ENCODE data around the gene GSDME.
A peak's percentile ranks its signal among the peaks of the same experiment; 100 is the strongest.

The GSDME gene

DNA sequence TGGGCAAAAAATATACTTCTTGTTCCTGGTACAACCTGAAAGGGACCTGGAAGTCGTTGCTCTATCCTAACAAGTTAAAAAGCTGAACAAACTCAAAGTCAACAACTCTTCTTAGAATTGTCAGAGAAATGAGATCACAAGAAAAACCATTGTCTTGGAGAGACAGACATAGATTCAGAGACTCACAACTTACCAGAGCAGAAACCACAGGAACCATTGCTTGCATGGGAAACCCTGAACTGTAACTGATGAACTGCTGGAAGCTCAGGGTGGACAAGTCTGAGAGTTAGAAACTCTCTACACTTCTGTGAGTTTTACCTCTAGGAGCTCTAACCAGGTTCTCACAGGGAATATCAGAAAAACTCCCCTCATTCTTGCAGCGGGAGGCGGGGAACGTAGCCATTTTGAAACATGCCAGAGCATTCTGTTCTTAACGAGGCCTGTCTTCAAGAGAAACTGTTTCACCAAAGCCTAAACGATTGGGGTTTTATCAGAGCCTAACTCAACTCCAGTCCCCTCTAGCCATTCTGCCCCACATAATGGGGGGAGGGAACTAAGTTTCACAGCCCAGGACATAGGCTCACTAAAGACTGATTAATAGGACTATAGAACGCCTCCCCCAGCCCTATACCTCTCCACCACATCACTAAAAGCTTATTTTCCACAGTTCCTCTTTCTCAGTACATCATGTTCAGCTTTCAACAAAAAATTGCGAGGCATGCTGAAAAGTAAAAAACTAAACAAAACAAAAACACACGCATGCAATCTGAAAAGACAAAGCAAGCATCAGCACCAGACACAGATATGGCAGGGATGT lies 12.0 kb upstream of the GSDME start:
- no peak for DNase-seq

DNA sequence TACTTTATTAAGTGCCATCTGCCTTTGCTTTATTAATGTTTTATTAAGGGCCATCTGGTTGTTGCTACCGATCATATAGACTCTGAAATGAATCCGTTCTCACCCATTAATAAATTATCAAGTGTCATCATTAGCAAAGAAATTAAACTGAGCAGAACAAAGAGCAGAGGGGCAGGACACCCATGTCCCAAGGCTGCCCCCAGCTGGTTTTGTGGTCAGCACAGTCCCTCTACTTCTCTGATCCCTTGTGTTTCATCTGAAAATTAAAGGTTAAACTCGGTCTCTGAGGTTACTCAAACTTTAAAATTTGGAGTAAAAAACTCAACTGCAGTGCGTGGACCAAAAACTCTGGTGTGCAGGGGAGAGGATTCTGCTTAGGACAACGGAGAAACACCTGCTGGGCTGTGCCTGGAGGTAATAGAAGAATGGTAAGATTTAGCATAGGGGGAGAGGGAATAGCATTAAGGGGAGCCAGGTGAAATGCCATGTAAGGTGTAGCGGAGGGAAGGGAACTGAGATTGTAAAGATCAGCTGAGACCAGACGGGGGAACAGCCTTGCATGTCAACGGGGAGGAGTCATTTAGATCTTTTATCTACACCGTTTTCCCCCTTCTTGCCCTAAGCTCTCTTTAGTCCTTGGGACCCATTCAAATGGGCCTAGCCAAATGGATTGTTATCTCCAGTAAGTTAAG lies 10.8 kb upstream of the GSDME start:
- DNase-seq = no peak

DNA sequence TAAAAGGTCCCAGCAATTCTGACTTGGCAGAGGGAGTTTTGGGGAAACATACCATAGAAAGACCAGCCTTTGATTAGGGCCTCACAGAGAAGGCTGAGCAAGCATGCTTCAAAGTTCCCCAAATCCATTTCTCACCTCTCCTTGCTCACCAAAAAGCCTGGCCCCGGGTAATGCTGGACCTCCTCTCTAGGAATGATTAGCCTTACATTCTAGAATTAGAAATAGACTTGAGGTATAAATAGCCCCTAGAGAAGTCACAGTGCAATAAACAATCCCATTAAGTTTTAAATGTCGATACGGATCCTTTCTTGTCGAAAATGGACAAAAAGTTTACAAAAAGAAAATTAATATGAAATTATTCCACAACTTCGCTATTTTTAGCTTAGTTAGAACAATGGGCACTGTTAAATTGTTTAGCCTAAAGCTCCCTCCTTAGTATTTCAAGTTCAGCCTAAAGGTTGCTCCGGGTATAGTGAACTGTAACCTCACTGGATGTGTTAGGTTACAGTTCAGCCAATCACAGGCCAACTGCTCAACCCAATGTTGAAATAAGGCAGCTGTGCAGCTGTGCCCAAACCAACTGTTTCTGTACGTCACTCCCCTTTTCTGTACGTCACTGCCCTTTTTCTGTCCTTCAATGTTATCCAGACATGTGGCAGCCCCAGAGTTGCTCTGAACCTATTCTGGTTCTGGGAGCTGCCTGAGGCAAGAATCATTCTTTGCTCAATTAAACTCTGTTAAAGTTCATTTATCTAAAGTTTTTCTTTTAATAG lies 7.9 kb upstream of the GSDME start:
- DNase-seq = no peak

DNA sequence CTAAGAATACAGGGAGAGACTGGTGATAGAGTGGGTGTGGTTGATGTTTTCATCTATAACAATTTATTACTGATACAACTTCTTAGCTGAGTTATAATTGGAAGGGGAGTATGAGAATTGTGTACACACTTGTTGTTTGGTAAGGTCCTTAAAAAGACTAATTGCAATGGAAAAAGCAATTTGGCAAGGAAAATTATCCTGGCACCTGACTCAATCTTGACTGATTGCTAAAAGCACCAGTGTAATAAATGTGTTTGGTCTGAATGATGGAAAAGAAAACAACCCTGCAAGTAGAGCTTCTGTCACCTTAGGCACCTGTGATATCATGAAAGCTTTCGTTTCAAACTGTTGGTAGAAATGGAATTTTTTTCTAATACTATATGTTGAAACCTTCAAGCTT lies 6.7 kb upstream of the GSDME start:
- DNase-seq = no peak

DNA sequence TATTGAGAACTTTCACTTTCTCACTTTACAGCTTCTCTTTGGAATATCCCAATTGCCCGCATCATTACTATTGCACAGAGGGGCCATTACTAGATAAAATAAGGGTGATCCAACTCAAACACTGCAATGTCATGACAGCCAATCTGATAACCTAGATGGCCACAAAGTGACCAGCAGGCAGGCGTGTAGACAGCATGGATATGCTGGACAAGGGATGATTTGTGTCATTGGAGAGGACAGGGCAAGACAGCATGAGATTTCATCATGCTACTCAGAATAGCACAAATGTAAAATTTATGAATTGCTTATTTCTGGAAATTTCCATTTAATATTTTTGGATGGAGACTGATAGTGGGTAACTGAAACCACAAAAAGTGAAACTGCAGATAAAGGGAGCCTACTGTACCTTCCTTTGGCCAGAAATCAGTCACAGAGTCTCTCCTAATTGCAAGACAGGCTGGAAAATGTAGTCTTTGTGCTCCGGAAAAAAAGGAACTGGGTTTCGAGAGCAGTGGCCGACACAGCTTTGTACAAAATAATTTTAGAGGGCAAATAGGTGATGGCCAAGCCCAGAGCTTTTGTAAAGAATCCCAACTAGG lies 6.1 kb upstream of the GSDME start:
- DNase-seq = no peak

DNA sequence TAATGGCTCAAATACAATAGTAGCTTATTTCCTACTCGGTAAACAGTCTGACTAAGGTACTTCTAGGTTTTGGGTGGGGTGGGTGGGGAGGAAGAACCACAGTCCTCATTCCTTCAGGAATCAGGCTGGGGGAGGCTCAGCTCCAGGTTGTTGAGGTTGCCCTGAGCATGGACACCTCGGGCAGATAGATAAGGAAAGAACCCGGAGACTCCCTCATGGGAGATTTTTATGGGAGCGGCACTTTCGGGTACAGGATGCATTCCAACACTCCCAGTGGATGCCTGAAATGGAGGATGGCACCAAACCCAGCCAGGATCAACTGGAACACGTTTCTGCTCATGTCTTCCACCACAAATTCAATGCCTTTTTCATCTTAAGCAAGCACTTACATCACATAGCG lies 5.5 kb upstream of the GSDME start:
- DNase-seq = no peak

DNA sequence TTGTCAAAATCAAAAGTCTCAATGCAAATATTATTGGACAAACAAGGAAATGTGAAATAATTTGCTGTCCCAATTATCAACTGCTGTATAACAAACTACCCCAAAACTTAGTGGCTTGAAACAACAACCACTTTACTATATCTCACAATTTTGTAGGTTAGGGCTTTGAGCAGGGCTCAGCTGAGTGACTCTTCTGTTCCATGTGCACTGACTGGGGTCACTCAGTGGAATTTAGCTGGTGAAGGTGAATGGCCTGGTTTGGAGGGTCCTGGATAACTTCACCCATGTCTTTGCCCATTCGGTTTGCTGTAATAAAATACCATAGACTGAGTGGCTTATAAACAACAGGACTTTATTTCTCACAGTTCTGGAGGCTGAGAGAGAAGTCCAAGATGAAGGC lies 3.7 kb upstream of the GSDME start:
- DNase-seq = no peak

DNA sequence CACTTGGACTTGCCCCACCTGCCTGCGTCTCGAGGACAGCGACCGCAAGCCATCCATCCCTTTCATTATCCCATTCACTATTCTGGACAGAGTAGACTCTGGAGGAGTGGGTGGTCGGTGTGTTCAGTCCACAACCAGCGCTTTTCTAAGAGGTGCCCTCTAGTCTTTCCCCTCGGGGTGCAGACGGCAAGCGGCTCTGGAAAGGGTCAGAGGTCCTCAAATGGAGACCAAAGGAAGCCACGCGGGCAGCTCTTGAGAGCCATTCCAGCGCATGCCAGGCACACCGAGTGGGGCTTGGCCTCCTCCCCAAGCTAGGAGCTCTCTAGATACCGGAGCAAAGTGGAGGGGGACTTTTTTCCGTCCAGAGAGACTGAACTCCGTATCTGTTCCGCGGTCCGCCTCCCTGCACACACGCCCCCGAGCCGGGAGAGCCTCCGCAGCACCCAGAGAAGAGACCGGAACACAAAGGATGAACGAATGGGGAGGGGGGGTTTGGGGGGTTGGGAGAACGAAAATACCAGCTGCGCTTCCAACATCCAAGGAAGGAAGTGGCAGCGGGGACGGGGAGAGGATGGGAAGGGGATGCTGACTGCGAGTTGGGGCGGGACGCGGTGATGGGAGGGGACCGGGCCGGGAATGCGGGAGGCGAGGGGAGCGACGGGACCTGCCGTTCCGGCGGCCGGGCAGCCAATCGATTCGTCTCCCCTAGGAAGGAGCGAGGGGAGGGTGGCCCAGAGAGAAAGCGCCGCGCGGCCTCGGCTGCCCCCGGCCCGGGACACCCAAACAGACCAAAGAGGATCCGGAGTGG lies 515 bp downstream of the GSDME start:
- DNase-seq = no peak

DNA sequence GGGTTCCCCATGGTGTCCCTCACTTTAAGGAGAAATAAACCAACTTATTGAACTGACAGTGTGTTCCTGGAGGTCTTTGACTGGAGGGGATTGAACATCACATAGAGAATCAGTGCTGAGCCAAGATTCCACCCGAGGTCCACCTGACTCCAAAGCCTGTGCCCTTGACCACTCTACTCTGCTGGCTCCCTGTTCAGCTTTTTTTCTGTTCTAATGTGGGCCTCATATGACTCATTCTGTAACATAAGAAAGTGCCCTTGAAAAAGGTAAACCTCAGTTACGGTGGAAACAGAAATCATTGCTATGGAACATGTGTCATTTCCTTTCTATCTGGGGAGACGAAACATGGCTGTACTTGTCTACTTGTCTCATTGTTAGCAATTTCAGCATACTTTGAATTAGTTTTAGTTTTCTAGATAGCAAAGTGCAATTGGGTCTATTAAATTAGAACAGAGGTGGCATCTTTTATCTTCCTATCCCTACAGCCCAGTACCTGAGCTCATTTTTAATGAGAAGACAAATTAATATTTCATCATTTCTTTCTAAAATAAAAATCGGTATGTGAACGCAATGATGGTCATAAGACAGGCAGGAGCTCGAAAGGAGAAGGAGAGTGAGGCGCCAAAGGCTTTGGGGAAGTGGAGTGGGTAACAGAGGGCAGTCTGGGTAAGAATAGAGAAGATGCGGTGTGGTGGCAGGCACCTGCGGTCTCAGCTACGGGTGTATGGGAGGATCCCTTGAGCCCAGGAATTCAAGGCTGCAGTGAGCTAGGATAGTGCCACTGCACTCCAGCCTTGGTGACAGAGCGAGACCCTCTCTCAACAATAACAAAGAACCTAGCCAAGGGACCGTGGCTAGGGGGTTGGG lies 1.5 kb downstream of the GSDME start:
- no peak for DNase-seq

DNA sequence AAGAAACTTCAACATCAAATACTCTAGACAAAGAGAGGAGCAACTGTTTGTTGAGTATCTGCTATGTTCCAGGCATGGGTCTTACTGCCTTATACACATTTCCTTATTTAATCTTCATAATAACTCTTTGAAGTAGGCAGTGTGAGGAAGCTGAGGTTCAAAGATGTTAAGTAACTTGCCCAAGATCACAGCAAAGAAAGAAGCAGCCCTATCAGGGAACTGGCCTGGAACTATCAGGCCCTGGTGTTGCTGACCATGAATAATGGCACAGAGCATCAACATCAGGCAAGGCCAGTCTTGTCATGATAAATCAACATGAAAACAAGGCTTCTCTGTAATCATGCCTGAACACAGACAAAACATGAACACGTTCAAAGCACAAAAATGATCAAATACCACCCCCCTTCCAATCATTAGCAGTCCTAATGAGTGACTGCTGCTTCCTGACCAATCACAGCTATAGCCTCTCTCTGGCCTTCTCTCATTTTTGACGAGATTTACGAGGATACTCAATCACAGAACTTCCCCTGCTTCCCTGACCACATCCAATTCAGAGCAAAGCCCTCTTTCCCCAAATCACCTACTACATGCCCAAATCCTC lies 2.3 kb downstream of the GSDME start:
- DNase-seq = no peak

DNA sequence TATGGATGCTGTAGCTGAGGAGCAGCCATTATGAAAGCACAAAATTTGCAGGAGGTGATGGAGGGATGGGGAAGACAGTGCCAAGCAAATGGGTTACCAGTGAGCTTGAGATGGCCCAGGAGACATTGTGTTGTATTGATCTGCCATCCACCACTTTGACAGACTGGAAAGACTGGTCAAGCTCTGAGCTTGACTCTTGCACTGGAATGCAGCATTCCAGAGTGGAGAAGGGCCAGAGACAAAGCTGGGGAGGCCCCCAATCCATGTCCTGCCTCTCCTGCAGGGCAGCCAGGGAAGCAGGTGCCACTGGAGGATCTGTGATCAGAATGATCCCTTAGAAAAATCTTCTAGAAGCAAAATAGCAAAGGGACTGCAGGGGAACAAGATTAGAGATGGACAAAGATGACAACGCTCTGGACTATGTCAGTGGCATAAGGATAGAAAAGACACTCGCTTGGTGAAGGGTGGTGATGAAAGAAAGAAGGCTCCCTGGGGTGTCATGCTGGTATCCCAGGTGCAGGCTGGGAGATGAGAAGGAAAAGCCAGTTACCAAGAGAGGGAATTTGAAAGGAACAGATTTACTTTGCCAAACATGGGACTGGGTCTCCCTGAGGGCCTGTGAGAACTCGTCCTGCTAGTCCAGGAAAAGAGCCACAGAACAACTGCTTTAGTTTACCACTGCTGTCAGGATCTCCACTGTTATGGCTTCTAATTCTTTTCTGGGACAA lies 5.0 kb downstream of the GSDME start:
- DNase-seq = no peak

DNA sequence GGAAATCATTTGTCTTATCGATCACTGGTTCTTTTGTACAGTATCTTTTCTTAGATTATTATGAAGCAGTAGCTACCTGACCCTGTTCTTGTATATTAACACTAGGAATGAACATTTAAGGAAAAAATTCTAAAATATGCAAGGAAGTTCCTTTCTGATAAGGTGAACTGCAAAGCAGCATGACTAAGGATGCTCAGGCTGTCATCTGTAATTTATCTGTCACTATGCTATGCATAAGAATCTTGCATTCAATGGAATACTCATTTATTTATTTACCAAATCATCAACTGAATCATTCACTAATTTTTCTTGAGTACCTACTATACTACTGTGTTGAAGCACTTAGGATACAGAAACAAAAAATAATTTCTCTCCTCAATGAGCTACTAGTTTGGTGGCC lies 5.8 kb downstream of the GSDME start:
- no peak for DNase-seq

DNA sequence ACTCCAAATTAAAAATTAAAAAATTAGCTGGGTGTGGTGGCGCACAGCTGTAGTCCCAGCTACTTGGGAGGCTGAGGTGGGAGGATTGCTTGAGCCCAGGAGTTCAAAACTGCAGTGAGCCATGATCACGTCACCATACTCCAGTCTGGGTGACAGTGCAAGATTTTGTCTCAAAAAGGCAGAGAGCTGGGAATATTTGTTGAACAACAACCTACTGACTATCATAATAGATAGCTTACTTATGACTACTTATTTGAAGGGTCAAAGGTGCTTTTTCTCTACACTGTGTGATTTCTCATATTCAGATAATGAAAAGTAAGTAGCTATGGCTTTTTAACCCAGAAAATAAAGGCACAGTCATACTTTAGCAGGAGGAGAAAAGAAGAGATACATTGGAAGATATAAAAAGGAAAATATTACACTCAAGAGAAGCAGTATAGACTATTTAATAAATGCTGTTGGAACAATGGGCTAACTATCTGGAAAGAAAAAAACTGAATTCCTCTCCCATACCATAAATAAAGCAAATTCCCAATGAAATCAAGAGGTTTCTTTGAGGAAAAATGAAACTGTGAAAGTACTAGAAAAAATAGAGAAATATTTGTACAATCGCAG lies 6.7 kb downstream of the GSDME start:
- DNase-seq = no peak

DNA sequence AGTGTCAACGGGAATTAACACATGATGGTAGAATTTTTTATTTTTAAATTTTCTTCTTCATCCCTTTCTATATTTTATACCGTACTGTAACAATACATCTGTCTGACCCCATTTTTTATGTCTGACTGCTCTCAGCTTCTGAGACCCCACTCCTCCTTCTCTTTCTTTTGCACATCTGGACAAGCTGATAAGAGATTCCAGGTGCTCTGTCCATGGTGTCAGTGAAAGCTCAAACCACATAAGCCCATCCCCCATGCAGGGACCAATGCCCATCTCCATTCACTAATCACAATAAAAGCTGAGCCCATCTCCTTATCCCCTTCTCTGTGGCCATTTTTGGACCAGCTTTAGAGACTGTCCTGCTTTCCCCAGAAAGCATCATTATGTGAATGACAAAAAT lies 8.7 kb downstream of the GSDME start:
- no peak for DNase-seq

DNA sequence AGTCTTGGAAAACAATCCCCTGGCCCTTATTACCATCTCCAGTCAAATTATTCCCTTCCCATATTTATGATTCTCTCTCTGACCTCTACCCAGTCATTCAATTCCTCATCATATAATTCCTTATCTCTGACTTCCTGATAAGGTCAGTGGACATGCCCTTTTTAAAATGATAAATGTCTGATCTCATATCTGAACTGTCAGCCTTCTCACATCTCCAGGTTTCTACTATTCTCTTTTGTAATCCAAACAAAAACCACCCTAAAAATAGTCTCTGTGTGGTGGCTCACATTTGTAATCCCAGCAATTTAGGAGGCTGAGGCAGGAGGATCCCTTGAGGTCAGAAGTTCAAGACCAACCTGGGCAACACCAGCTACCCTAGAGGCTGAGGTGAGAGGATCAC lies 11.9 kb downstream of the GSDME start:
- DNase-seq = no peak

DNA sequence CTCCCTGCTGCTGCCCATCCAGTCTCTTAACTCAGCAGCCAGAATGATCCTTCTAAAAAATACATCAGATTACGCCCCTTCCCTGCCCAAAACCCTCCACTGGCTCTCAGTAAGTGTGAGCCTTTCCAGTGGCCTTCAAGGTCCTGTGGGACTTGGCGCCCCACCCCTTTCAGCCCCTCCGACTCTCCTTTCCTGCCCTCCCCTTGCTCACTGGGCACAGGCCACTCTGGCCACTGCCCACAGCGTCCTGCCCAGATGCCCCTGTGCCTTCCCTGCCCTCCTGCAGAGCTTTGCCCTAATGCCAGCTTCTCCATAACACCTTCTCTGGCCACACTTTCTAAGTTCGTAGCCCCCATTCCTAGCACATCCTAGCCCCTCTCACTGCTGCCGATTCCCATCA lies 13.8 kb downstream of the GSDME start:
- no peak for DNase-seq

DNA sequence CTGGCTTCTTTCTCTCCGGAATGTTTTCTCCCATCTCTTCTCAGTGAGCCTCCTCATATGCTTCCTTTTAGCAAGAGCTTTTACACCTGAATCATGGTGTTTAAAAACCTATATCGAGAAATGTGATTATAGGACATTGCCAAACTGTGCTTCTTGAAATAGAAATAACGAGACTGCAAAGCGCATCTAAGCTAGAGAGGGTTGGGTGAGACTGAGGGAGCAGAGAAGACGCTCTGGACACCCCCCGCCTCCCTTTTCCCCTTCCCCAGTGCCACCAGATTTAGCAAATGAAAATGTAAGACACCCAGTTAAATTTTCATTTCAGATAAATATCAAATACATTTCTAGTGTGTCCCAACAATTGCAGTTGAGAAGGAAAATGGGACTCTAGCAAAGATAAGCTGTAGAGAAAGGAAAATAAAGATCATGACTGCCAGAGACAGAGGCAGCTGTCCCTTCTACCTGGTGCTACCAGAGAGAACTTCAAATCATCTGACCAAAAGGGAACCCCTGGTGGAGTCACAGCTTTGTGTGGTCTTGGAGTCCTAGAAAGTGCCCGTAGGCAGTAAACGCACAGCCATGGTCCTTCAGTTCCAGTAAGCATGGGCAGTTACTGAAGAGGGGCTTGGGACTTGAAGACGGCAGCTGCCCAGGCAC lies 14.6 kb downstream of the GSDME start:
- DNase-seq = no peak

DNA sequence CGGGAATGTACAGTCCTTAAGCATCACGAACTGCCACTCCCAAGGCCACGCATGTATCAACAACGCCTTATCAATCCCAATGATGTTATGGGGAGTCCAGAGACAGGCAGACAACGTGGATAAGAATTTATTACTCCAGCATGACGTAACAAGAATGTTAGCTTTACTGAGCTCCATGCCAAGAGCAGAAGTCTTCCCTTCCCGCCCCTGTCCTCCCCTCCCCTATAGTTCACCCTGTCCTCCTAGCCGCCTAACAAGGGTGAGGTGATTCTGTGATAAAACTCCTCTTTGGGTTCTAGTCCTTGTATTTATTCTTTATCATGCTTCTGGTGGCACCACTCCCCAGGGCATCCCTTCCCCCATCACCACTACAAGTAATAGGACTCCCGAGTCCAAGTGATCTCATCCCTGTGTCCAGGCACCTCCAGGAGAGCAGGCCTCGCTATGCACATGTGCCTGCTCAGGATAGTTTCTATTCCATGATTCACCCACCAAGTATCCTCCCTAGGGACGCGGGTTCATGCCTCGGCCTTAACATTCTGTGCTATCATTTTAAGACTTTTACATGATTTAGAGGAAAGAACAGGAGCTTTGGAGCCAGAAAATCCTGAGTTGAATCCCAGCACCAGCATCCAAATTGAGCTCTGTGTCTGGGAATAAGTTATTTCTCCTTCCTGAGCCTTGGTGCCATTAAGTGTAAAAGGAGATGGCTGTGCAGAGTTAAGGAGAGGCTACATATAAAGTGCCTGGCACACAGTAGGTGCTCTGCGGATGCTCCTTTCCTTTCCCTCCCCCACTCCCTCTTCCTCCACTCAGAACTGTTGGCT lies 15.4 kb downstream of the GSDME start:
- DNase-seq = peak; percentile 36
